Colonic mucosa (tissue), 4 donors: ENCODE data around the gene PTPRA. TPM values are rescaled to one million over a fixed set of nuclear protein-coding genes. Genes with fewer than 3 reads are reported as not detected.
A peak's percentile ranks its signal among the peaks of the same experiment; 100 is the strongest.

Experiments
- DNase-seq: peaks from one replicate; pipeline ENCODE4 v3.0.0-alpha.2; 2020
- H3K27ac ChIP-seq: fragments of 200-600 bp; one replicate; pipeline ENCODE4 v1.8.0; 2021
- H3K27me3 ChIP-seq: fragments of 200-600 bp; one replicate; pipeline ENCODE4 v1.8.0; 2021
- H3K36me3 ChIP-seq: fragments of 200-600 bp; one replicate; pipeline ENCODE4 v1.8.0; 2021
- H3K4me1 ChIP-seq: fragments of 200-600 bp; one replicate; pipeline ENCODE4 v1.8.0; 2021; ENCODE audit warnings: mild to moderate bottlenecking
- H3K4me3 ChIP-seq: fragments of 200-600 bp; one replicate; pipeline ENCODE4 v1.8.0; 2021
- H3K9ac ChIP-seq, 2 donors: one replicate each; pipeline ENCODE4 v1.7.0; 2013; ENCODE audit warnings: control low read depth in 2 of 2, low read depth in 2 of 2, low read length in 2 of 2
- H3K9me3 ChIP-seq: fragments of 200-600 bp; one replicate; pipeline ENCODE4 v1.8.0; 2021
- CTCF ChIP-seq: fragments of 200-600 bp; IDR thresholded peaks from one replicate; pipeline ENCODE4 v1.8.0; 2022; ENCODE audit warnings: antibody characterized with exemption, mild to moderate bottlenecking
- intact Hi-C: fragments of 100-400 bp; cut with DNase I; formaldehyde crosslinking; loops from one replicate; pipeline ENCODE4 v1.14.1; 2022
- total RNA-seq, 2 donors: library from RNA; stranded (reverse); fragmentation: NEBNext Ultra II Directional in 1 of 2; extraction: Animal tissue kit (Norgen Biotek cat#: 25700) in 1 of 2; gene quantifications; one replicate each; pipeline ENCODE4 v1.2.1, GENCODE V29; 2021
- donor health status: healthy.
- donor health status: DM: no; HTN: no; CAD: no.
- donor health status: DM: no; HTN: no; CAD: no.

PTPRA gene
- total RNA-seq, 2 donors from 2014 or later, result 30.3 to 55.2 TPM

GRCh38 chr20:2871661-2872458, 1.4 kb upstream of the PTPRA start:
- DNase-seq, result peak; percentile 39
- Histone ChIP-seq H3K27me3 (no peaks in the 10 kb centered on the region), H3K9ac (peak overlapping the region; percentile 44 to 83), H3K4me1 (no peaks in the 10 kb centered on the region), H3K27ac (no peak overlapping the region), H3K9me3 (no peaks in the 10 kb centered on the region), H3K36me3 (no peaks in the 10 kb centered on the region), H3K4me3 (peak overlapping the region; percentile 82)
- TF ChIP-seq CTCF, result no peak
- intact Hi-C loops, result no loop called here

GRCh38 chr20:2872459-2873009, 747 bp upstream of the PTPRA start:
- DNase-seq, result peak; percentile 76
- no peaks in the 10 kb centered on the region for H3K36me3 ChIP-seq
- H3K4me3 ChIP-seq, result peak overlapping the region; percentile 82
- no peaks in the 10 kb centered on the region for H3K4me1 ChIP-seq
- H3K27me3 ChIP-seq, result no peaks in the 10 kb centered on the region
- TF ChIP-seq CTCF, result no peak
- no peak overlapping the region for H3K27ac ChIP-seq
- peak overlapping the region; percentile 44 to 83 for H3K9ac ChIP-seq
- intact Hi-C loops, result no loop called here
- H3K9me3 ChIP-seq, result no peaks in the 10 kb centered on the region

- Histone ChIP-seq H3K27ac (peak overlapping the region; percentile 68), H3K36me3 (no peaks in the 10 kb centered on the region), H3K27me3 (no peaks in the 10 kb centered on the region), H3K9ac (peak overlapping the region; percentile 82 to 85), H3K9me3 (no peaks in the 10 kb centered on the region), H3K4me3 (peak overlapping the region; percentile 82), H3K4me1 (no peaks in the 10 kb centered on the region)
- DNase-seq, result peak; percentile 55
- intact Hi-C loops, result no loop called here
- TF ChIP-seq CTCF, result no peak
Measured at GRCh38 chr20:2873747-2874041, 413 bp downstream of the PTPRA start.

- Histone ChIP-seq H3K27me3 (no peaks in the 10 kb centered on the region), H3K9ac (peak overlapping the region in 1 of 2 donors; percentile 64), H3K9me3 (no peaks in the 10 kb centered on the region), H3K4me1 (no peaks in the 10 kb centered on the region), H3K27ac (no peak overlapping the region), H3K36me3 (no peaks in the 10 kb centered on the region), H3K4me3 (peak overlapping the region; percentile 82)
- no peak for TF ChIP-seq CTCF
- no peak for DNase-seq
- intact Hi-C loops, result no loop called here
Measured at GRCh38 chr20:2874456-2874855, 1.2 kb downstream of the PTPRA start.

- Histone ChIP-seq H3K9me3 (no peaks in the 10 kb centered on the region), H3K4me3 (no peak overlapping the region), H3K36me3 (no peaks in the 10 kb centered on the region), H3K4me1 (no peaks in the 10 kb centered on the region), H3K9ac (no peak overlapping the region), H3K27me3 (no peaks in the 10 kb centered on the region), H3K27ac (no peak overlapping the region)
- intact Hi-C loops, result no loop called here
- TF ChIP-seq CTCF, result no peak
- no peak for DNase-seq
Measured at GRCh38 chr20:2875690-2876203, 2.5 kb downstream of the PTPRA start.
